ENCODE measurements around the gene CTDSPL2.
"Not testable (repeated sequence)": the region's sequence is repeated elsewhere in the genome, so short reads cannot be mapped to it uniquely, and the experiment has no call there.

The CTDSPL2 gene

GRCh38 chr15:44453578-44454283, 26.3 kb downstream of the CTDSPL2 start:
- not testable (repeated sequence) for H3K27ac Mint-ChIP-seq; H3K27me3 Mint-ChIP-seq (ENCODE audit: low read depth); H3K9me3 Mint-ChIP-seq; H3K4me3 Mint-ChIP-seq; H3K36me3 Mint-ChIP-seq (ENCODE audit: low read depth)
- peaks cover 15% of the 10 kb centered on the region for H3K4me1 Mint-ChIP-seq (ENCODE audit: low read depth)

- H3K4me1 Mint-ChIP-seq (ENCODE audit: low read depth) = peaks cover 4% of the 10 kb centered on the region
- H3K27me3 Mint-ChIP-seq (ENCODE audit: low read depth) = no peaks in the 10 kb centered on the region
- peaks cover 11% of the 10 kb centered on the region for H3K36me3 Mint-ChIP-seq (ENCODE audit: low read depth)
- H3K9me3 Mint-ChIP-seq = peaks cover 4% of the 10 kb centered on the region
- no peak overlapping the region for H3K4me3 Mint-ChIP-seq
- no peak overlapping the region for H3K27ac Mint-ChIP-seq
Observed at GRCh38 chr15:44458429-44458828, 31.0 kb downstream of the CTDSPL2 start.

GRCh38 chr15:44468709-44469385, 41.4 kb downstream of the CTDSPL2 start:
- Mint-ChIP-seq H3K4me3 (no peak overlapping the region), H3K9me3 (no peaks in the 10 kb centered on the region), H3K36me3 (ENCODE audit: low read depth) (peaks cover 18% of the 10 kb centered on the region), H3K27me3 (ENCODE audit: low read depth) (no peaks in the 10 kb centered on the region), H3K4me1 (ENCODE audit: low read depth) (peaks cover 15% of the 10 kb centered on the region), H3K27ac (no peak overlapping the region)

- Mint-ChIP-seq H3K27ac (no peak overlapping the region), H3K36me3 (ENCODE audit: low read depth) (peaks cover 18% of the 10 kb centered on the region), H3K27me3 (ENCODE audit: low read depth) (no peaks in the 10 kb centered on the region), H3K9me3 (no peaks in the 10 kb centered on the region), H3K4me1 (ENCODE audit: low read depth) (peaks cover 15% of the 10 kb centered on the region), H3K4me3 (no peak overlapping the region)
Observed at GRCh38 chr15:44471885-44472455, 44.5 kb downstream of the CTDSPL2 start.

GRCh38 chr15:44479343-44479742, 51.9 kb downstream of the CTDSPL2 start:
- H3K4me1 Mint-ChIP-seq (ENCODE audit: low read depth) = peaks cover 1% of the 10 kb centered on the region
- H3K27ac Mint-ChIP-seq = no peak overlapping the region
- no peak overlapping the region for H3K4me3 Mint-ChIP-seq
- no peaks in the 10 kb centered on the region for H3K9me3 Mint-ChIP-seq
- peaks cover 3% of the 10 kb centered on the region for H3K36me3 Mint-ChIP-seq (ENCODE audit: low read depth)
- H3K27me3 Mint-ChIP-seq (ENCODE audit: low read depth) = no peaks in the 10 kb centered on the region

- H3K27ac Mint-ChIP-seq = no peak overlapping the region
- peaks cover 4% of the 10 kb centered on the region for H3K36me3 Mint-ChIP-seq (ENCODE audit: low read depth)
- no peaks in the 10 kb centered on the region for H3K9me3 Mint-ChIP-seq
- no peak overlapping the region for H3K4me3 Mint-ChIP-seq
- H3K27me3 Mint-ChIP-seq (ENCODE audit: low read depth) = no peaks in the 10 kb centered on the region
- H3K4me1 Mint-ChIP-seq (ENCODE audit: low read depth) = peaks cover 4% of the 10 kb centered on the region
Observed at GRCh38 chr15:44482090-44482489, 54.7 kb downstream of the CTDSPL2 start.

GRCh38 chr15:44485880-44486279, 58.5 kb downstream of the CTDSPL2 start:
- H3K27ac Mint-ChIP-seq = no peak overlapping the region
- no peaks in the 10 kb centered on the region for H3K27me3 Mint-ChIP-seq (ENCODE audit: low read depth)
- peaks cover 16% of the 10 kb centered on the region for H3K4me1 Mint-ChIP-seq (ENCODE audit: low read depth)
- no peak overlapping the region for H3K4me3 Mint-ChIP-seq
- H3K9me3 Mint-ChIP-seq = no peaks in the 10 kb centered on the region
- H3K36me3 Mint-ChIP-seq (ENCODE audit: low read depth) = peaks cover 25% of the 10 kb centered on the region

GRCh38 chr15:44489464-44489863, 62.0 kb downstream of the CTDSPL2 start:
- Mint-ChIP-seq H3K27ac (no peak overlapping the region), H3K27me3 (ENCODE audit: low read depth) (no peaks in the 10 kb centered on the region), H3K36me3 (ENCODE audit: low read depth) (peaks cover 36% of the 10 kb centered on the region), H3K9me3 (no peaks in the 10 kb centered on the region), H3K4me3 (no peak overlapping the region), H3K4me1 (ENCODE audit: low read depth) (peaks cover 21% of the 10 kb centered on the region)

- Mint-ChIP-seq H3K4me3 (no peak overlapping the region), H3K27ac (no peak overlapping the region), H3K36me3 (ENCODE audit: low read depth) (peaks cover 36% of the 10 kb centered on the region), H3K27me3 (ENCODE audit: low read depth) (no peaks in the 10 kb centered on the region), H3K9me3 (no peaks in the 10 kb centered on the region), H3K4me1 (ENCODE audit: low read depth) (peaks cover 19% of the 10 kb centered on the region)
Observed at GRCh38 chr15:44490622-44491021, 63.2 kb downstream of the CTDSPL2 start.

GRCh38 chr15:44492040-44492439, 64.6 kb downstream of the CTDSPL2 start:
- peaks cover 18% of the 10 kb centered on the region for H3K4me1 Mint-ChIP-seq (ENCODE audit: low read depth)
- peaks cover 41% of the 10 kb centered on the region for H3K36me3 Mint-ChIP-seq (ENCODE audit: low read depth)

GRCh38 chr15:44492672-44493071, 65.2 kb downstream of the CTDSPL2 start:
- Mint-ChIP-seq H3K9me3 (no peaks in the 10 kb centered on the region), H3K4me1 (ENCODE audit: low read depth) (peaks cover 15% of the 10 kb centered on the region), H3K36me3 (ENCODE audit: low read depth) (peaks cover 35% of the 10 kb centered on the region), H3K27ac (no peak overlapping the region), H3K4me3 (no peak overlapping the region), H3K27me3 (ENCODE audit: low read depth) (no peaks in the 10 kb centered on the region)

More at GRCh38 chr15:44492040-44492439, 64.6 kb downstream of the CTDSPL2 start:
- no peaks in the 10 kb centered on the region for H3K27me3 Mint-ChIP-seq (ENCODE audit: low read depth)
- H3K27ac Mint-ChIP-seq = no peak overlapping the region
- H3K9me3 Mint-ChIP-seq = no peaks in the 10 kb centered on the region
- no peak overlapping the region for H3K4me3 Mint-ChIP-seq

GRCh38 chr15:44495562-44495961, 68.1 kb downstream of the CTDSPL2 start:
- H3K4me1 Mint-ChIP-seq (ENCODE audit: low read depth) = peaks cover 14% of the 10 kb centered on the region
- H3K36me3 Mint-ChIP-seq (ENCODE audit: low read depth) = peaks cover 31% of the 10 kb centered on the region
- H3K9me3 Mint-ChIP-seq = no peaks in the 10 kb centered on the region
- no peak overlapping the region for H3K4me3 Mint-ChIP-seq
- H3K27ac Mint-ChIP-seq = no peak overlapping the region
- no peaks in the 10 kb centered on the region for H3K27me3 Mint-ChIP-seq (ENCODE audit: low read depth)

GRCh38 chr15:44500555-44500954, 73.1 kb downstream of the CTDSPL2 start:
- peaks cover 17% of the 10 kb centered on the region for H3K4me1 Mint-ChIP-seq (ENCODE audit: low read depth)
- peaks cover 24% of the 10 kb centered on the region for H3K36me3 Mint-ChIP-seq (ENCODE audit: low read depth)
- H3K4me3 Mint-ChIP-seq = no peak overlapping the region
- no peaks in the 10 kb centered on the region for H3K27me3 Mint-ChIP-seq (ENCODE audit: low read depth)
- no peak overlapping the region for H3K27ac Mint-ChIP-seq
- no peaks in the 10 kb centered on the region for H3K9me3 Mint-ChIP-seq

GRCh38 chr15:44501768-44502366, 74.4 kb downstream of the CTDSPL2 start:
- H3K36me3 Mint-ChIP-seq (ENCODE audit: low read depth) = peaks cover 18% of the 10 kb centered on the region
- H3K27me3 Mint-ChIP-seq (ENCODE audit: low read depth) = no peaks in the 10 kb centered on the region
- no peak overlapping the region for H3K4me3 Mint-ChIP-seq
- no peak overlapping the region for H3K27ac Mint-ChIP-seq
- no peaks in the 10 kb centered on the region for H3K9me3 Mint-ChIP-seq
- H3K4me1 Mint-ChIP-seq (ENCODE audit: low read depth) = peaks cover 17% of the 10 kb centered on the region

- Mint-ChIP-seq H3K9me3 (no peaks in the 10 kb centered on the region), H3K4me3 (no peak overlapping the region), H3K36me3 (ENCODE audit: low read depth) (peaks cover 13% of the 10 kb centered on the region), H3K27me3 (ENCODE audit: low read depth) (no peaks in the 10 kb centered on the region), H3K4me1 (ENCODE audit: low read depth) (peaks cover 2% of the 10 kb centered on the region), H3K27ac (no peak overlapping the region)
Observed at GRCh38 chr15:44516436-44516835, 89.0 kb downstream of the CTDSPL2 start.

Measured in T-helper 1 cell treated with Interleukin-12 subunit alpha and Interleukin-12 subunit beta and Interleukin-4 antibody, amounts not matched to agents 30 μg/mL and 1 μg/mL, for 36 hours (primary cell).